Measurements from ENCODE around the gene TBCD. TPM values are rescaled to one million over a fixed set of nuclear protein-coding genes. Genes with fewer than 3 reads are reported as not detected.

The TBCD gene
- polyA plus RNA-seq, 2 of the 4 experiments (the other 2 are of a cell fraction) = 33.5 to 49.1 TPM

DNA sequence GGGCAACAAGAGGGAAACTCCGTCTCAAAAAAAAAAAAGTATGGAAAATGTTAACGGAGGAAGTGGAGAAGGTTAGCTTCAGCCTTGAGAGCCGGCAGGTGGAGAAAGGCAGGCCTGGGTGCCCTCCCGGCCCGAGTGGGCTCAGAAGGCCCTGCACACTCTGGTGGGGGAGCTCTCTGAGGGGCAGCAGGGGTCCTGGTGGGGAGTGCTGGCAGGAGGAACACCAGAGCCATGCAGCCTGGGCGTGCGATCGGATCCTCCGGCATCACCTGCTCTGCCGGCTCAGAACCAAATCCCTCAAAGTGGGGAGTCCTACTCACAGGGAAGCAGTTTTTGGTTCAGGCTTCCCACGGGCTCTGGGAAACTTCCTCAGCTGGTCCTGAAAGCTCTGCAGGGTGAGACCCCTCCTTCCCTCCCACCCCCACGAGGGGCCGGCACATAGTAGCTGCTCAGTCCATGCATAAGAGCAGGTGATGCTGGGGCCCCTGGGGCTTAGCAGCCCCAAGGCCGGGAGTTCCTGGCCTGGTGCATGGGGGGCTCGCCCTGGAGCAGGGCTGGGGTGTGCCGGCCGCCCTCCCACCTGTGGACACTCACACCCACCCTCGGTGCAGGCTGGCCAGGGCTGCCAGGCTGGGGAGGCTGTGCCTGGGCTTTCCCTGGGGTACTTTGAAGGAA is 15.2 kb upstream of the TBCD start:
- 91% methylated on average over 12 of the region's 18 CpGs for WGBS (ENCODE audit: missing lambda C conversion rate)
- H3K4me1 ChIP-seq = no peaks in the 10 kb centered on the region
- peak overlapping the region; percentile 90; the same call in 1 of the 3 replicates for H3K4me2 ChIP-seq
- H3K27ac ChIP-seq = no peak overlapping the region
- H3K9me3 ChIP-seq = peaks cover 37% of the 10 kb centered on the region
- no peak for FAIRE-seq
- TF ChIP-seq HOXA7 (CRISPR knock-in tag; IDR thresholded peaks at IDR 0.05) = no peak
- TF ChIP-seq, protein P1, sequence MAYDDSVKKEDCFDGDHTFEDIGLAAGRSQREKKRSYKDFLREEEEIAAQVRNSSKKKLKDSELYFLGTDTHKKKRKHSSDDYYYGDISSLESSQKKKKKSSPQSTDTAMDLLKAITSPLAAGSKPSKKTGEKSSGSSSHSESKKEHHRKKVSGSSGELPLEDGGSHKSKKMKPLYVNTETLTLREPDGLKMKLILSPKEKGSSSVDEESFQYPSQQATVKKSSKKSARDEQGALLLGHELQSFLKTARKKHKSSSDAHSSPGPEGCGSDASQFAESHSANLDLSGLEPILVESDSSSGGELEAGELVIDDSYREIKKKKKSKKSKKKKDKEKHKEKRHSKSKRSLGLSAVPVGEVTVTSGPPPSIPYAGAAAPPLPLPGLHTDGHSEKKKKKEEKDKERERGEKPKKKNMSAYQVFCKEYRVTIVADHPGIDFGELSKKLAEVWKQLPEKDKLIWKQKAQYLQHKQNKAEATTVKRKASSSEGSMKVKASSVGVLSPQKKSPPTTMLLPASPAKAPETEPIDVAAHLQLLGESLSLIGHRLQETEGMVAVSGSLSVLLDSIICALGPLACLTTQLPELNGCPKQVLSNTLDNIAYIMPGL (CRISPR knock-in tag; IDR thresholded peaks at IDR 0.05; ENCODE audit: borderline replicate concordance) = no peak
- no peak for TF ChIP-seq ESRRA (IDR thresholded peaks at IDR 0.05; ENCODE audit: borderline replicate concordance, low read length)
- no peak for TF ChIP-seq RCOR1 (IDR thresholded peaks at IDR 0.05; ENCODE audit: low read depth, low read length)
- TF ChIP-seq, protein P2, sequence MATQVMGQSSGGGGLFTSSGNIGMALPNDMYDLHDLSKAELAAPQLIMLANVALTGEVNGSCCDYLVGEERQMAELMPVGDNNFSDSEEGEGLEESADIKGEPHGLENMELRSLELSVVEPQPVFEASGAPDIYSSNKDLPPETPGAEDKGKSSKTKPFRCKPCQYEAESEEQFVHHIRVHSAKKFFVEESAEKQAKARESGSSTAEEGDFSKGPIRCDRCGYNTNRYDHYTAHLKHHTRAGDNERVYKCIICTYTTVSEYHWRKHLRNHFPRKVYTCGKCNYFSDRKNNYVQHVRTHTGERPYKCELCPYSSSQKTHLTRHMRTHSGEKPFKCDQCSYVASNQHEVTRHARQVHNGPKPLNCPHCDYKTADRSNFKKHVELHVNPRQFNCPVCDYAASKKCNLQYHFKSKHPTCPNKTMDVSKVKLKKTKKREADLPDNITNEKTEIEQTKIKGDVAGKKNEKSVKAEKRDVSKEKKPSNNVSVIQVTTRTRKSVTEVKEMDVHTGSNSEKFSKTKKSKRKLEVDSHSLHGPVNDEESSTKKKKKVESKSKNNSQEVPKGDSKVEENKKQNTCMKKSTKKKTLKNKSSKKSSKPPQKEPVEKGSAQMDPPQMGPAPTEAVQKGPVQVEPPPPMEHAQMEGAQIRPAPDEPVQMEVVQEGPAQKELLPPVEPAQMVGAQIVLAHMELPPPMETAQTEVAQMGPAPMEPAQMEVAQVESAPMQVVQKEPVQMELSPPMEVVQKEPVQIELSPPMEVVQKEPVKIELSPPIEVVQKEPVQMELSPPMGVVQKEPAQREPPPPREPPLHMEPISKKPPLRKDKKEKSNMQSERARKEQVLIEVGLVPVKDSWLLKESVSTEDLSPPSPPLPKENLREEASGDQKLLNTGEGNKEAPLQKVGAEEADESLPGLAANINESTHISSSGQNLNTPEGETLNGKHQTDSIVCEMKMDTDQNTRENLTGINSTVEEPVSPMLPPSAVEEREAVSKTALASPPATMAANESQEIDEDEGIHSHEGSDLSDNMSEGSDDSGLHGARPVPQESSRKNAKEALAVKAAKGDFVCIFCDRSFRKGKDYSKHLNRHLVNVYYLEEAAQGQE (IDR thresholded peaks at IDR 0.05) = no peak
- no peak for TF ChIP-seq MAZ (IDR thresholded peaks at IDR 0.05; ENCODE audit: borderline replicate concordance, low read depth, low read length)
- TF ChIP-seq RNF2 (IDR thresholded peaks at IDR 0.05; ENCODE audit: borderline replicate concordance, low read depth) = no peak
- TF ChIP-seq RARB (CRISPR knock-in tag; IDR thresholded peaks at IDR 0.05) = no peak
- no peak for TF ChIP-seq ZSCAN20 (CRISPR knock-in tag; IDR thresholded peaks at IDR 0.05)
- no peak for TF ChIP-seq MYC (IDR thresholded peaks at IDR 0.05; ENCODE audit: borderline replicate concordance, low read length)
- no peak for TF ChIP-seq FOXS1 (CRISPR knock-in tag; IDR thresholded peaks at IDR 0.05)
- no peak for TF ChIP-seq POLR2AphosphoS2 (conservative IDR thresholded peaks at IDR 0.05; ENCODE audit: low read length)
- TF ChIP-seq KDM5A (IDR thresholded peaks at IDR 0.05) = no peak
- no peak for TF ChIP-seq CHD4 (IDR thresholded peaks at IDR 0.05; ENCODE audit: borderline replicate concordance)
- TF ChIP-seq, protein P3, sequence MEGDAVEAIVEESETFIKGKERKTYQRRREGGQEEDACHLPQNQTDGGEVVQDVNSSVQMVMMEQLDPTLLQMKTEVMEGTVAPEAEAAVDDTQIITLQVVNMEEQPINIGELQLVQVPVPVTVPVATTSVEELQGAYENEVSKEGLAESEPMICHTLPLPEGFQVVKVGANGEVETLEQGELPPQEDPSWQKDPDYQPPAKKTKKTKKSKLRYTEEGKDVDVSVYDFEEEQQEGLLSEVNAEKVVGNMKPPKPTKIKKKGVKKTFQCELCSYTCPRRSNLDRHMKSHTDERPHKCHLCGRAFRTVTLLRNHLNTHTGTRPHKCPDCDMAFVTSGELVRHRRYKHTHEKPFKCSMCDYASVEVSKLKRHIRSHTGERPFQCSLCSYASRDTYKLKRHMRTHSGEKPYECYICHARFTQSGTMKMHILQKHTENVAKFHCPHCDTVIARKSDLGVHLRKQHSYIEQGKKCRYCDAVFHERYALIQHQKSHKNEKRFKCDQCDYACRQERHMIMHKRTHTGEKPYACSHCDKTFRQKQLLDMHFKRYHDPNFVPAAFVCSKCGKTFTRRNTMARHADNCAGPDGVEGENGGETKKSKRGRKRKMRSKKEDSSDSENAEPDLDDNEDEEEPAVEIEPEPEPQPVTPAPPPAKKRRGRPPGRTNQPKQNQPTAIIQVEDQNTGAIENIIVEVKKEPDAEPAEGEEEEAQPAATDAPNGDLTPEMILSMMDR (IDR thresholded peaks at IDR 0.05) = no peak
- TF ChIP-seq, protein P4, sequence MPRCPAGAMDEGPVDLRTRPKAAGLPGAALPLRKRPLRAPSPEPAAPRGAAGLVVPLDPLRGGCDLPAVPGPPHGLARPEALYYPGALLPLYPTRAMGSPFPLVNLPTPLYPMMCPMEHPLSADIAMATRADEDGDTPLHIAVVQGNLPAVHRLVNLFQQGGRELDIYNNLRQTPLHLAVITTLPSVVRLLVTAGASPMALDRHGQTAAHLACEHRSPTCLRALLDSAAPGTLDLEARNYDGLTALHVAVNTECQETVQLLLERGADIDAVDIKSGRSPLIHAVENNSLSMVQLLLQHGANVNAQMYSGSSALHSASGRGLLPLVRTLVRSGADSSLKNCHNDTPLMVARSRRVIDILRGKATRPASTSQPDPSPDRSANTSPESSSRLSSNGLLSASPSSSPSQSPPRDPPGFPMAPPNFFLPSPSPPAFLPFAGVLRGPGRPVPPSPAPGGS (IDR thresholded peaks at IDR 0.05) = no peak
- ChIA-PET CTCF (interaction anchor here (0.6 to 3.7 kb wide), 3 partner anchors 39 to 433 kb away, joined by 3 to 17 read pairs (median 8); no protein-coding TSS in a partner anchor), POLR2A (no interaction called here)
- H3K4me3 ChIP-seq = no peak overlapping the region
- no peak for DNase-seq (ENCODE audit: low read depth in 1 of 2, low spot score in 1 of 2)
- no peak for ATAC-seq
